Activated CD4-positive, alpha-beta T cell treated with anti-CD3 and anti-CD28 coated beads, Interleukin-2, amount 50 U/mL, for 1 hour (primary cell): ENCODE results near the gene VSX2.
A peak's percentile ranks its signal among the peaks of the same experiment; 100 is the strongest.

Experiments used
- DNase-seq: peaks from one replicate; pipeline ENCODE4 v3.0.0-alpha.2; 2020

The VSX2 gene

GRCh38 chr14:74223016-74223415, 16.2 kb upstream of the VSX2 start:
- DNase-seq, result no peak

GRCh38 chr14:74231784-74232183, 7.5 kb upstream of the VSX2 start:
- DNase-seq, result no peak

- DNase-seq, result no peak
Measured at GRCh38 chr14:74235017-74235416, 4.2 kb upstream of the VSX2 start.

DNA sequence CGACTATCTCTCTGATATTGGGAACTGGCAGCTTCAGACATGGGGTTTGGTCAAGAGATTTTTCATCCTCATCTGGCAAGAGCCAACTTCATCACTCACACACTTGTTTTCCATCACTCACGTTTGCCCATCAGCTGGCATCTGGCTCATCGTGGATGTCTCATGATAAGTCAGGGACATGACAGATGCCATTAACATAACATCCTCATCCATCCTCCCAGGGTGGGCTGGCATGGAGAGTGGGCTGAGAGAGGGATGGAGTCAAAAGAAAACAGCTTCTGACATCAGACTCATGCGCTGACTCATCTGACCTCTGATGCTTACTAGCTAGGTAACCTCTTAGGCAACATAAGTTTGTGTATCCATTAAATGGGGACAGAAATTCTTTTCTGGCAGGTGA, 1.8 kb upstream of the VSX2 start:
- DNase-seq, result no peak

DNA sequence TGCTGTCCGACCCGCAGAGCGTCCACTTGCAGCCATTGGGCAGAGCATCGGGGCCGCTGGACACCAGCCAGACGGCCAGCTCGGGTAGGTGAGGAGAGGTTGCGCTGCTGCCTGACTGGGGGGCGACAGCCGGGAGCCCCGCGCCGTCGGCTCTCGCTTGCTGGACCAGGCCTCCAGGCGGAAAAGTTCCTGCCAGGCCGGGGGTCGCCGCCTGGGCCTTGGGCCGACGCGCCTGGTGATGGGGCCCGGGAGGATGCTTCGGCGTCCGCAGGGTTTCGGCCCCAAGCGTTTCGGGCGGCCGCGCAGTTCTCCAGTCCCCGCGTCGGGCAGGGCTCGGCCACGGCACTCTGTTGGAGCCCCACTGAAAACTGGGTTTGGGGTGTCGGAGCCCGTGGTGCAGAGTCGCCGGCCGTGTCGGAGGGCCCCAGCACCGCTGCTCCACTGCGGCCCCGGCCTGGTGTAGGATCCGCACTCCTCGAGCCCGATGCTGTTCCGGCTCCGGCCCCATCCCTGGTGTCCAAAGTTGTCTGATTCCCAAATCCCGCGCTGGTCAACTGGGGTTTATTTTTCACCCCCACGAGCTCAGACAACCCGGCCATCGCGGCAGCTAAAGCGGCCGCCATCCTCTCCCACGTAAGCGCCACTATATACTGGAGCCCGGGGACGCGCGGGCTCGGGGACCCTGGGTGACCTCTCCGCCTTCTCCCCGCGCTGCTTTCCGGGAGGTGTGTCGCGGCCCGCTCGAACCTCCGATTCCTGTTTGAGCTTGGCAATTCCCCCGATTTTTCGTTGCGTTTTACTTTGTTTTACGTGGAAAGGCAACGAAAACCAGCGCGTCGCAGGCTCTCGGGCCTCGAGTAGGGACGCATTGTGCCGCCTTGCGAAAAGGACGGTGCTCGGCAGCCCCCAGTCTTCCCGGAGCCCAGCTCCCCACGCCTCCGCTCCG, 872 bp downstream of the VSX2 start:
- no peak for DNase-seq

DNA sequence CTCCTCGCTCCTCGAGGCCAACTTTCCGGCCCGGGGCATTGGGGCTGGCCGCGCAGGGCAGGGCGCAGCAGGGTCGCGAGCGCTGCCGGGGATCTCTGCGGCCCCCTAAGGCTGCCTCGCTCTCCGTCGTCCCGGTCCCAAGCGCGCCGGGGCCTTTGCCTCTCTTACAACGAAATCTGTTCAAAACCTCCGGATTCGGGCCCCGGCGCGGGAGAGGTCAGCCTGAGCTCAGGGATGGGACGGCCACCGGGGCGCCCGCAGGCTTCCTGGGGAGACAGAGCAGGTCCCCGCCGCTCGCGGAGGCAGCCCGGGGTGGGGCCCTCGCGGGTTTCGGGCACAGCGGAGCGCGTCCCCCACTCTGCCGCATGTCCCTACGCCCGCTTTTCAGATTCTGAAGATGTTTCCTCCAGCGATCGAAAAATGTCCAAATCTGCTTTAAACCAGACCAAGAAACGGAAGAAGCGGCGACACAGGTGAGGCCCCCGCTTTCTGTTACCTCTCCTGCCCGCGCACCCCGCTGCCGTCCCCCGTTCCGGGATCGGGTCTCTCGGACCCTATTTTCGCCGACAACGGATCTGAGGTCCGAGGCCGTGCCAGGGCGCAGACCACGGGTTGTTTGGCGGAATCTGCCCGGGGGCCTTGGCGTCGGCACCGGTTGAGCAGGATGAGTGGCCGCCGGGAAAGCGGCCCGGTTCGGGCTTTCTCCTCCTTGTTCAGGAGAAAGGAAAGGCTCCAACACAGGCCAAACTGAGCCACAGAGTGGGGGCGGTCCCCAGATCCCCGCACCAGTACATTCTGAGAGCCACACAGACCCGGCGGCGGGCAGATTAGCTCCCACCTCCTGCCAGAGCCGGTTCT, 1.8 kb downstream of the VSX2 start:
- DNase-seq, result no peak

- DNase-seq, result no peak
Measured at GRCh38 chr14:74241652-74242017, 2.4 kb downstream of the VSX2 start.

- DNase-seq, result no peak
Measured at GRCh38 chr14:74242021-74242779, 3.0 kb downstream of the VSX2 start.

DNA sequence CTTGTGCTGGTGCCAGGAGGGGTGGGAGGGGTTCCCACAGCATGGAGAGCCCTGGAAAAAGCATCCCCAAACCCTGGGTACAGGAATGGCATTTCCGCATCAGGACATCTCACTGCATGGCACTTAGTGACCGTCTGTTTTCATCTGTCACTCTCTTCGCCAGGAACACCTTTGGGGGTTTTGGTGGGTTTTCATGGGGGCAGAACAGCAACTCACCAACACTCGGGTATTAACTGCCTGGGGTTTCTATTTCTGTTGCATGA, 3.5 kb downstream of the VSX2 start:
- no peak for DNase-seq

GRCh38 chr14:74243051-74243450, 3.8 kb downstream of the VSX2 start:
- DNase-seq, result no peak

- DNase-seq, result no peak
Measured at GRCh38 chr14:74244115-74244514, 4.9 kb downstream of the VSX2 start.

DNA sequence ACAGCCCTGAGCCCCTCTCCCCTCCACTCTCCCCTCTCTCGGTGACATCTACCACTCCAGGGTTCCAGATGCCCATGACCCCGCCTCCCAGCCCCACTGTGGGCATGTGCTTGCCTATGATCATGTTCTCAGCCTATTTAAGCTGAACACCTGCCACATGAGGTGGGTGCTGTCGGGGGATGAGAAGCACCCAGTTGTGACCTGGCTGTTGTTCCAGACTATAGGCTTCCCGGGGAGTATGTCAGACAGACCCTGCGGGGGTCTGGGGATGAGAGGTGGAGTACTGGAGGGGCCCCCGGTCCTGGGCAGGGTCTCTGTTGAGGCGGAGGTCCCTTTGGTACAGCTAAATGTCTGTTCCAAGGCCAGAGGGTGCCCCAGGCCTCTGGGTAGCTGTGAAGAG, 6.0 kb downstream of the VSX2 start:
- DNase-seq, result no peak

- no peak for DNase-seq
Measured at GRCh38 chr14:74246542-74246941, 7.3 kb downstream of the VSX2 start.

GRCh38 chr14:74248017-74248416, 8.8 kb downstream of the VSX2 start:
- DNase-seq, result no peak

- DNase-seq, result no peak
Measured at GRCh38 chr14:74249433-74250375, 10.5 kb downstream of the VSX2 start.

GRCh38 chr14:74255281-74255680, 16.0 kb downstream of the VSX2 start:
- DNase-seq, result no peak

- DNase-seq, result peak; percentile 55
Measured at GRCh38 chr14:74257078-74257940, 18.1 kb downstream of the VSX2 start.

DNA sequence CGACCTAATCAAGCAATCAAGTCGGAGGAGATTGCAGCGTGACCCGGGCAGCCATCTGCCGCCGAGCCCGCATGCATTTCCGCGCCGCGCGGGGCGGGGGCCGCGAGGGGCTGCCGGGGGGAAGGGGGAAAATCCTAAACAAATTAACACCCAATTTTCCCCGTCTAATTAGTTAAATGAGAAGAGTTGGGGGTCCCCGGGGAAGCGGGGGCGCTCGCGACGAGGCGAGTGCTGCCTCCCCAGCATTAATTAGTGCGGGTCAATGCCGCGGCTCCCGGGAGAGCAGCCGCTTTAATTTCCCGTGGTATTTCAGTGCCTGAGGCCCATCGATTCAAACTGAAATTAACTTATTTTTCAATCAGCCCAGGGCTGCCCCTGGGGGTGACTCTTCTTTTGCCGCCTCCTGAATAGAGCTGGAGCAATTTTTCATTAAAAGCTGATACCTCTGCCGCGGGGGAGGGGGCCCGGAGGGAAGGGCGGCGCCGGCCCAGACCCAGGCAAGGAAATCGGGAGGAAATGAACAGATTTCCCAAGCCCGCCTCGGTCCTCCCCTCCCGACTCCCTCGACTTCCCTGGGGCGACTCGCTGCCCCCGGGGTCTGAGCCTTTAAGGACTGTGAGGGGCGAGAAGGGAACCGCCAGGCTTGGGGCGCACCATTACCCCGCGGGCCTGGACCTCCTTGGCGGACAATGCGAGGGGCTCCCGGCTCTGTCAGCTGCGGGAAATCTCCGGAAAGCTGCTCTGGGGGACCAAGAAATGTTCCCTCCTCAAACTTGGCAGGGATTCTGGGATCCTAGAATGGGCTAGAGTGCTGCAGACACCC, 18.9 kb downstream of the VSX2 start:
- DNase-seq, result no peak

- no peak for DNase-seq
Measured at GRCh38 chr14:74258764-74259035, 19.5 kb downstream of the VSX2 start.

DNA sequence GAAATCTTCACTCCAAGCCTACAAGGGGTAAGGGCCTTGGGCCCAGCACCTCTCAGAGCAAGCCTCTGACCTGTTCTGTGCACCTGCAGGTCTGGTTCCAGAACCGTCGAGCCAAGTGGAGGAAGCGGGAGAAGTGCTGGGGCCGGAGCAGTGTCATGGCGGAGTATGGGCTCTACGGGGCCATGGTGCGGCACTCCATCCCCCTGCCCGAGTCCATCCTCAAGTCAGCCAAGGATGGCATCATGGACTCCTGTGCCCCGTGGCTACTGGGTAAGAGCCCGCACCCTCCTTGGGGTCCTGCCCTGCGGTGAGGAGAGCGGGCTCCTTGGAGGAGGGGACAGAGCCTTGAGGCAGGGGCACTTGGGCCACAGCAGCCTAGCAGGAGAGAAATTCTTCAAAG, 20.3 kb downstream of the VSX2 start:
- no peak for DNase-seq
